ENCODE data around the gene LGR5.
"Not testable (repeated sequence)": the region's sequence is repeated elsewhere in the genome, so short reads cannot be mapped to it uniquely, and the experiment has no call there.

LGR5 gene

GRCh38 chr12:71478270-71478669 is 38.7 kb downstream of the LGR5 start:
- DNase-seq (ENCODE audit: low read depth) = no peak
- no peak overlapping the region for H3K4me3 ChIP-seq (replicated peaks; ENCODE audit: low read depth, low read length)
- TF ChIP-seq CTCF (IDR thresholded peaks at IDR 0.05; ENCODE audit: low read length, missing control alignments) = no peak

GRCh38 chr12:71484272-71484905 is 44.8 kb downstream of the LGR5 start:
- DNase-seq (ENCODE audit: low read depth) = no peak
- no peak overlapping the region for H3K4me3 ChIP-seq (replicated peaks; ENCODE audit: low read depth, low read length)
- no peak for TF ChIP-seq CTCF (IDR thresholded peaks at IDR 0.05; ENCODE audit: low read length, missing control alignments)

- DNase-seq (ENCODE audit: low read depth); H3K4me3 ChIP-seq (replicated peaks; ENCODE audit: low read depth, low read length): not testable (repeated sequence)
These were observed 51.2 kb downstream of the LGR5 start for GRCh38 chr12:71490844-71491243.

GRCh38 chr12:71492604-71493003 is 53.0 kb downstream of the LGR5 start:
- DNase-seq (ENCODE audit: low read depth) = no peak
- no peak for TF ChIP-seq CTCF (IDR thresholded peaks at IDR 0.05; ENCODE audit: low read length, missing control alignments)
- no peak overlapping the region for H3K4me3 ChIP-seq (replicated peaks; ENCODE audit: low read depth, low read length)

GRCh38 chr12:71499834-71500233 is 60.2 kb downstream of the LGR5 start:
- no peak overlapping the region for H3K4me3 ChIP-seq (replicated peaks; ENCODE audit: low read depth, low read length)
- TF ChIP-seq CTCF (IDR thresholded peaks at IDR 0.05; ENCODE audit: low read length, missing control alignments) = no peak
- no peak for DNase-seq (ENCODE audit: low read depth)

GRCh38 chr12:71503579-71504391 is 64.2 kb downstream of the LGR5 start:
- H3K4me3 ChIP-seq (replicated peaks; ENCODE audit: low read depth, low read length) = no peak overlapping the region
- DNase-seq (ENCODE audit: low read depth) = no peak
- TF ChIP-seq CTCF (IDR thresholded peaks at IDR 0.05; ENCODE audit: low read length, missing control alignments) = no peak

GRCh38 chr12:71504476-71504875 is 64.9 kb downstream of the LGR5 start:
- H3K4me3 ChIP-seq (replicated peaks; ENCODE audit: low read depth, low read length) = no peak overlapping the region
- no peak for TF ChIP-seq CTCF (IDR thresholded peaks at IDR 0.05; ENCODE audit: low read length, missing control alignments)

More at GRCh38 chr12:71504476-71504875, 64.9 kb downstream of the LGR5 start:
- DNase-seq (ENCODE audit: low read depth) = peak; percentile 16

Measured in fibroblast of pulmonary artery (primary cell).